Measurements from ENCODE around the gene UTS2R. TPM values are rescaled to one million over a fixed set of nuclear protein-coding genes. Genes with fewer than 3 reads are reported as not detected.
A peak's percentile ranks its signal among the peaks of the same experiment; 100 is the strongest.

Gene UTS2R
- polyA plus RNA-seq, 1 of the 3 experiments (the other 2 are of a cell fraction): not detected

GRCh38 chr17:82367724-82368524, 3.6 kb upstream of the UTS2R start:
- no peaks in the 10 kb centered on the region for H3K9me2 ChIP-seq
- H3K27me3 ChIP-seq (ENCODE audit: insufficient read depth): peaks cover 37% of the 10 kb centered on the region
- H4K20me1 ChIP-seq (ENCODE audit: insufficient read depth): no peaks in the 10 kb centered on the region
- H3K9me3 ChIP-seq: no peaks in the 10 kb centered on the region
- peak; percentile 64 for DNase-seq
- H3K4me1 ChIP-seq (ENCODE audit: control insufficient read depth in 1 of 2, insufficient read depth in 2 of 2, low read depth in 1 of 2, low read length in 1 of 2): peaks cover 3 to 6% of the 10 kb centered on the region in 2 experiments; a peak in 1 of 4 replicates
- no peak for TF ChIP-seq GABPA (IDR thresholded peaks at IDR 0.05; ENCODE audit: low read depth)
- TF ChIP-seq EP300 (IDR thresholded peaks at IDR 0.05; ENCODE audit: borderline replicate concordance in 1 of 2, low read depth in 1 of 2, low read length in 1 of 2): no peak
- no peak for TF ChIP-seq FOXM1 (IDR thresholded peaks at IDR 0.05; ENCODE audit: low read depth)
- TF ChIP-seq EZH2phosphoT487 (IDR thresholded peaks at IDR 0.05; ENCODE audit: borderline replicate concordance, low read depth): no peak
- no peaks in the 10 kb centered on the region for H3K36me3 ChIP-seq (replicated peaks in 1 of 2; ENCODE audit: control insufficient read depth in 1 of 2, insufficient read depth in 2 of 2, low read length in 1 of 2)
- H3F3A ChIP-seq (replicated peaks; ENCODE audit: insufficient read depth): peaks cover 6% of the 10 kb centered on the region
- H3K27ac ChIP-seq (ENCODE audit: low read depth in 2 of 2, low read length in 1 of 2): no peak overlapping the region
- no peak overlapping the region for H3K9ac ChIP-seq
- peak overlapping the region; percentile 48; the same call in 1 of the 2 replicates for H2AFZ ChIP-seq (ENCODE audit: low read depth)
- no peak overlapping the region for H3K4me3 ChIP-seq (ENCODE audit: low read depth in 2 of 2, low read length in 1 of 2)
- H3K4me2 ChIP-seq: no peak overlapping the region
- WGBS (ENCODE audit: low lambda C conversion rate): 89% methylated on average over 14 of the region's 14 CpGs
- CTCF ChIA-PET: no interaction called here
- POLR2A ChIA-PET: no interaction called here
- H3K79me2 ChIP-seq (ENCODE audit: insufficient read depth): no peaks in the 10 kb centered on the region

GRCh38 chr17:82369211-82369610, 2.4 kb upstream of the UTS2R start:
- Histone ChIP-seq H3K9me2 (no peaks in the 10 kb centered on the region), H3K4me3 (ENCODE audit: low read depth in 2 of 2, low read length in 1 of 2) (no peak overlapping the region), H3K4me1 (ENCODE audit: control insufficient read depth in 1 of 2, insufficient read depth in 2 of 2, low read depth in 1 of 2, low read length in 1 of 2) (peaks cover 3 to 9% of the 10 kb centered on the region in 2 experiments; a peak in 1 of 4 replicates), H3K36me3 (replicated peaks in 1 of 2; ENCODE audit: control insufficient read depth in 1 of 2, insufficient read depth in 2 of 2, low read length in 1 of 2) (no peaks in the 10 kb centered on the region), H2AFZ (ENCODE audit: low read depth) (no peak overlapping the region), H3K79me2 (ENCODE audit: insufficient read depth) (no peaks in the 10 kb centered on the region), H3K27me3 (ENCODE audit: insufficient read depth) (peaks cover 48% of the 10 kb centered on the region), H3K4me2 (no peak overlapping the region), H3K9ac (no peak overlapping the region), H3K9me3 (no peaks in the 10 kb centered on the region), H3K27ac (ENCODE audit: low read depth in 2 of 2, low read length in 1 of 2) (no peak overlapping the region), H3F3A (replicated peaks; ENCODE audit: insufficient read depth) (peaks cover 10% of the 10 kb centered on the region), H4K20me1 (ENCODE audit: insufficient read depth) (no peaks in the 10 kb centered on the region)
- no peak for DNase-seq
- CTCF ChIA-PET: interaction anchor here (1.7 to 2.3 kb wide), 3 partner anchors 11 to 45 kb away, joined by 5 to 12 read pairs (median 7); partner anchors contain the start of gene TEX19
- TF ChIP-seq SMC3 (IDR thresholded peaks at IDR 0.05; ENCODE audit: low read depth, low read length) (no peak), USF1 (IDR thresholded peaks at IDR 0.05; ENCODE audit: borderline replicate concordance, low read depth) (no peak), FOSL2 (IDR thresholded peaks at IDR 0.05; ENCODE audit: borderline replicate concordance, low read depth) (no peak), REST (IDR thresholded peaks at IDR 0.05; ENCODE audit: low read depth, low read length) (no peak), GATA2 (CRISPR knock-in tag; IDR thresholded peaks at IDR 0.05) (no peak), TEAD4 (IDR thresholded peaks at IDR 0.05; ENCODE audit: borderline replicate concordance, insufficient read depth) (no peak), EP300 (IDR thresholded peaks at IDR 0.05; ENCODE audit: borderline replicate concordance in 1 of 2, low read depth in 1 of 2, low read length in 1 of 2) (no peak), NFIC (IDR thresholded peaks at IDR 0.05; ENCODE audit: borderline replicate concordance) (no peak), JUND (IDR thresholded peaks at IDR 0.05) (no peak), POLR2AphosphoS5 (IDR thresholded peaks at IDR 0.05; ENCODE audit: low read depth, low read length) (no peak), USF2 (IDR thresholded peaks at IDR 0.05; ENCODE audit: borderline replicate concordance, low read depth, low read length) (no peak), MEF2A (IDR thresholded peaks at IDR 0.05; ENCODE audit: borderline replicate concordance, low read depth) (no peak), TAF1 (IDR thresholded peaks at IDR 0.05; ENCODE audit: borderline replicate concordance, low read depth, low read length) (no peak), RXRA (IDR thresholded peaks at IDR 0.05; ENCODE audit: borderline replicate concordance, low read depth) (no peak), EZH2phosphoT487 (IDR thresholded peaks at IDR 0.05; ENCODE audit: borderline replicate concordance, low read depth) (no peak)
- POLR2A ChIA-PET: interaction anchor here (1.0 to 1.3 kb wide), 3 partner anchors 13 to 127 kb away, joined by 3 to 5 read pairs (median 3); no protein-coding TSS in a partner anchor
- 92% methylated on average over 7 of the region's 7 CpGs for WGBS (ENCODE audit: low lambda C conversion rate)
